Measurements from ENCODE around the gene SPATA24. TPM values are rescaled to one million over a fixed set of nuclear protein-coding genes. Genes with fewer than 3 reads are reported as not detected.

The SPATA24 gene
- total RNA-seq, 4 donors from 2014 or later = 1.5 to 5.9 (median 5.5) TPM

- WGBS, 2 donors = 82 to 91% methylated on average over 6 to 9 of the region's 10 CpGs
- no peaks in the 10 kb centered on the region for H3K9me3 ChIP-seq
- intact Hi-C loops (cut with DNase I) = no loop called here
Observed at GRCh38 chr5:139401546-139401945, 2.3 kb downstream of the SPATA24 start.

GRCh38 chr5:139399501-139400121 is 4.3 kb downstream of the SPATA24 start:
- H3K27ac ChIP-seq = no peak overlapping the region
- 50 to 70% methylated on average over 4 to 6 of the region's 6 CpGs for WGBS, 2 donors
- no peak for DNase-seq
- peaks cover 0 to 10% (median 0%) of the 10 kb centered on the region in 4 donors for H3K27me3 ChIP-seq
- intact Hi-C loops (cut with DNase I) = no loop called here
- H3K4me1 ChIP-seq = peaks cover 15 to 39% (median 21%) of the 10 kb centered on the region in 3 donors
- no peak overlapping the region for H3K4me3 ChIP-seq
- H3K36me3 ChIP-seq = no peaks in the 10 kb centered on the region
- TF ChIP-seq POLR2A (IDR thresholded peaks at IDR 0.05) (no peak), CTCF (IDR thresholded peaks at IDR 0.05) (no peak)
- no peaks in the 10 kb centered on the region for H3K9me3 ChIP-seq

More at GRCh38 chr5:139401546-139401945, 2.3 kb downstream of the SPATA24 start:
- Histone ChIP-seq H3K4me1 (peaks cover 8 to 28% (median 12%) of the 10 kb centered on the region in 3 donors), H3K27ac (no peak overlapping the region), H3K36me3 (no peaks in the 10 kb centered on the region), H3K27me3 (no peaks in the 10 kb centered on the region), H3K4me3 (no peak overlapping the region)
- DNase-seq = no peak
- TF ChIP-seq CTCF (IDR thresholded peaks at IDR 0.05) = no peak
- no peak for TF ChIP-seq POLR2A (IDR thresholded peaks at IDR 0.05)

GRCh38 chr5:139397921-139398320 is 6.0 kb downstream of the SPATA24 start:
- WGBS, 2 donors = 29 to 31% methylated on average over 6 of the region's 6 CpGs
- no peak for TF ChIP-seq POLR2A (IDR thresholded peaks at IDR 0.05)
- TF ChIP-seq CTCF (IDR thresholded peaks at IDR 0.05) = no peak
- DNase-seq = no peak
- H3K4me3 ChIP-seq = no peak overlapping the region
- H3K4me1 ChIP-seq = peaks cover 17 to 42% (median 28%) of the 10 kb centered on the region in 3 donors
- intact Hi-C loops (cut with DNase I) = no loop called here
- no peaks in the 10 kb centered on the region for H3K9me3 ChIP-seq
- H3K27me3 ChIP-seq = peaks cover 0 to 27% (median 0%) of the 10 kb centered on the region in 4 donors
- no peak overlapping the region for H3K27ac ChIP-seq
- H3K36me3 ChIP-seq = no peaks in the 10 kb centered on the region

- Histone ChIP-seq H3K27me3 (peaks cover 0 to 38% (median 0%) of the 10 kb centered on the region in 4 donors), H3K36me3 (no peaks in the 10 kb centered on the region), H3K4me3 (no peak overlapping the region), H3K9me3 (no peaks in the 10 kb centered on the region), H3K27ac (no peak overlapping the region), H3K4me1 (peaks cover 22 to 51% (median 39%) of the 10 kb centered on the region in 3 donors)
- no peak for DNase-seq
- intact Hi-C loops (cut with DNase I) = no loop called here
- TF ChIP-seq CTCF (IDR thresholded peaks at IDR 0.05) = no peak
- WGBS, 2 donors = 91 to 93% methylated on average over 6 to 8 of the region's 8 CpGs
Observed at GRCh38 chr5:139396691-139397090, 7.2 kb downstream of the SPATA24 start.

GRCh38 chr5:139395844-139396640 is 7.8 kb downstream of the SPATA24 start:
- H3K27ac ChIP-seq = peak overlapping the region in 1 of 4 donors; percentile 81
- H3K4me1 ChIP-seq = peaks cover 29 to 58% (median 45%) of the 10 kb centered on the region in 3 donors
- no peaks in the 10 kb centered on the region for H3K9me3 ChIP-seq
- DNase-seq = no peak
- no peaks in the 10 kb centered on the region for H3K36me3 ChIP-seq
- intact Hi-C loops (cut with DNase I) = no loop called here
- 69 to 79% methylated on average over 2 to 3 of the region's 8 CpGs for WGBS, 2 donors
- peaks cover 0 to 38% (median 0%) of the 10 kb centered on the region in 4 donors for H3K27me3 ChIP-seq
- H3K4me3 ChIP-seq = no peak overlapping the region
- TF ChIP-seq CTCF (IDR thresholded peaks at IDR 0.05) = no peak
- no peak for TF ChIP-seq POLR2A (IDR thresholded peaks at IDR 0.05)
